IPS-NIHi7 (cell line): ENCODE measurements around the gene ASIP.
"Not testable (repeated sequence)": the region's sequence is repeated elsewhere in the genome, so short reads cannot be mapped to it uniquely, and the experiment has no call there.

ENCODE experiments used
- DNase-seq: peaks from one replicate; pipeline ENCODE4 v3.0.0; 2012; ENCODE audit warnings: mixed read lengths; ENCODE audit errors: extremely low spot score

The ASIP gene

GRCh38 chr20:34242879-34243278 is 1.7 kb downstream of the ASIP start:
- no peak for DNase-seq

- DNase-seq: no peak
Observed at GRCh38 chr20:34243377-34243776, 2.2 kb downstream of the ASIP start.

DNA sequence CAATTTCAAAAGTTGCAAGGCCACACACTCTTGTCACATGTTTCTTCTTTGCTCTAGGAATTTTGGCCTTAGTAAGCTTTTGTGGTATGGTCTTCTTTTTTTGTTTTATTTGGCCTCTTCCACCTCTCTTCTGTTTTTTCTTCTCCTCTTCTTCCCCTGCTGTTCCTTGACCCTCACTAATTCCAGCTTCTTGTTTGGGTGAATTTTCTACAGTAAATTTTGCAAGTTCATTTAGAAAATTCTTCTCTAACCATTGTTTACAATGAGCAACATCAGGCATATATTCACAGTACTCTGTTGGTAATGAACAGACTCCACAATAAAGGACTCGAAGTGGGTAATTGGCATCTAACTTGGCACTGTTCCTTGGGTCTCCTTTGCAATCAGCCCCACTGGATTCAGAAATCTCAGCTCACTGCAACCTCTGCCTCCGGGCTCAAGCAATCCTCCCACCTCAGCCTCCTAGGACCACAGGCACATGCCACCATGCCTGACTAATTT is 5.0 kb downstream of the ASIP start:
- no peak for DNase-seq

GRCh38 chr20:34249291-34249690 is 8.1 kb downstream of the ASIP start:
- no peak for DNase-seq

DNA sequence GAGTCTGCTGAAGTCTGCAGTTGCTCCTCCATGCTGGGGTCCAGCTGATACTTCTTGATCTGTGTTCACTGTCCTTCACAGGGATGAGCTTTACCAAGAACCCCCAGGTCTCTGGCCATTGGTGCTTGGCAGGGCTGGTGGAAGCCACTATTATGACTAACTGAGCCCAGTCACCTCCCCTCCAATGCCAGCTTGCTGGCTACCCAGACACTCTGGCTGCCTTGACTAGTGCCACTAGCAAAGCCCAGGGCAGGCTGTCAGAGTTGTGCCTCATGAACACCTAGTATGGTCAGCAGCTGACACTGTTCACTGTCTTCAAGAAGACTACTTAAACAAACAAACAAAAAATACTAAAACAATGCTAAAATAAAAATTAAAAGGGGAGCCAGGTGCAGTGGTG is 8.8 kb downstream of the ASIP start:
- no peak for DNase-seq

- no peak for DNase-seq
Observed at GRCh38 chr20:34251619-34252018, 10.4 kb downstream of the ASIP start.

DNA sequence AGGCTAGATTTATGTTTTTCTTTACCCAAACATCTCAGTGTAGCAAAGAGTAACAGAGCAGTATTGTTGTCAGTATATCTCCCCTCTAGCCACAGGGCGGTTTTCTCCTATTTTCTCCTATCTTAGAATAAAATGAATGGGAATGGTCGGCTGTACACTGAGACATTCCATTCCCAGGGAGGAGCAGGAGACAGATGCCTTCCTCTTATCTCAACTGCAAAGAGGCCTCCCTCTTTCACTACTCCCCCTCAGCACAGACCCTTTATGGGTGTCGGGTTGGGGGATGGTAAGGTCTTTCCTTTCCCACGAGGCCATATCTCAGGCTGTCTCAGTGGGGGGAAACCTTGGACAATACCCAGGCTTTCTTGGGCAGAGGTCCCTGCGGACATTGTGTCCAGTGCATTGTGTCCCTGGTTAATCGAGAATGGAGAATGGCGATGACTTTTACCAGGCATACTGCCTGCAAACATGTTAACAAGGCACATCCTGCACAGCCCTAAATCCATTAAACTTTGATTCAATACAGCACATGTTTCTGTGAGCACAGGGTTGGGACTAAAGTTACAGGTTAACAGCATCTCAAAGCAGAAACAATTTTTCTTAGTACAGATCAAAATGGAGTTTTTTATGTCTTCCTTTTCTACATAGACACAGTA is 11.3 kb downstream of the ASIP start:
- DNase-seq: not testable (repeated sequence)

GRCh38 chr20:34254979-34255378 is 13.8 kb downstream of the ASIP start:
- no peak for DNase-seq

DNA sequence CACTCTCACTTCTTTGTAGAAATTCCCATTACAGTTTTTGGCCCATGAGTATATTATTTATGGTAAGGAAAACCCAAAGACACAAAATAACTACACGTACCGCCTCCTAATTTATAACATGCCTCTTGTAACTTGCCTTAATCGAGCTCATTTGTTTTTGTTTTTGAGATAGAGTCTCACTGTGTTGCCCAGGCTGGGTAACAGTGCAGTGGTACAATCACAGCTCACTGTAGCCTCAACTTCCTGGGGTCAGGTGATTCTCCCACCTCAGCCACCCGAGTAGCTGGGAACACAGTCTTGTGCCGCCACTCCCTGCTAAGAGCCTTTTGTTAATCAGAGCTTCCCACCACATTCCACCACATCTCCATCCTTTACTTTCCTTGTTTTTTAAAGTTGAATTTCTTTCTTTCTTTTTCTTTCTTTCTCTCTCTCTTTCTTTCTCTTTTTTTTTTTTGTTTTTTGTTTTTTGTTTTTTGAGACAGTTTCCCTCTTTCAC is 15.5 kb downstream of the ASIP start:
- DNase-seq: no peak

DNA sequence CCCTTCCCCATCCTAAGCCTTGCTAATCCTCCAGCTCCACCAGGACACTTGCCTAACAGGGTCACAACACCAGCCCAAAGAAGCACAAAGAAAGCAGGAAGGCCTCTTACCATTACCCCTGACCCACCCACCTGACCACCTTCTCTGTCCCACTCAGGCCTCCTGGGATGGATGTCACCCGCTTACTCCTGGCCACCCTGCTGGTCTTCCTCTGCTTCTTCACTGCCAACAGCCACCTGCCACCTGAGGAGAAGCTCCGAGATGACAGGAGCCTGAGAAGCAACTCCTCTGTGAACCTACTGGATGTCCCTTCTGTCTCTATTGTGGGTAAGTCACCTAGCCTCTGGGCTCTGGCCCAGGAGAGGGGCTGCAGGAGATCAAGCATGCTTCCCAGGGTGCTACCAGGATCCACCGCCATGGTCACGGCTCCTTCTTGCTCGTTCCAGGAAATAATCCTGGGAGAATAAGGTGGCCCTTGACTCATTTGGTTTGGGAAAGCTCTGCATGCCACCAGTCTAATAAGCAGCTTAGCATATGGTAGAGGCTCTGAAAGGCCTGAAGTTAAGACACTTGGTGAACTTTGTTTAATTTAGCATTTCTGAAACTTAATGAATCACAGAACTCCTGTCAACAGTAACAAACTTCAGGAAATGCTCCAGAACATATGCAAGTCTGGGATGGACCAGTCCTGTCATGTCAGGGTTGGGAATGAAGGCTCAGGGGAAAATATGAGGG is 19.2 kb downstream of the ASIP start:
- DNase-seq: no peak

GRCh38 chr20:34262488-34263288 is 21.5 kb downstream of the ASIP start:
- DNase-seq: no peak

GRCh38 chr20:34263468-34263867 is 22.2 kb downstream of the ASIP start:
- DNase-seq: not testable (repeated sequence)

GRCh38 chr20:34264141-34264540 is 22.9 kb downstream of the ASIP start:
- no peak for DNase-seq

- no peak for DNase-seq
Observed at GRCh38 chr20:34268145-34268544, 26.9 kb downstream of the ASIP start.

- DNase-seq: peak; percentile 64
Observed at GRCh38 chr20:34268851-34269636, 27.8 kb downstream of the ASIP start.

DNA sequence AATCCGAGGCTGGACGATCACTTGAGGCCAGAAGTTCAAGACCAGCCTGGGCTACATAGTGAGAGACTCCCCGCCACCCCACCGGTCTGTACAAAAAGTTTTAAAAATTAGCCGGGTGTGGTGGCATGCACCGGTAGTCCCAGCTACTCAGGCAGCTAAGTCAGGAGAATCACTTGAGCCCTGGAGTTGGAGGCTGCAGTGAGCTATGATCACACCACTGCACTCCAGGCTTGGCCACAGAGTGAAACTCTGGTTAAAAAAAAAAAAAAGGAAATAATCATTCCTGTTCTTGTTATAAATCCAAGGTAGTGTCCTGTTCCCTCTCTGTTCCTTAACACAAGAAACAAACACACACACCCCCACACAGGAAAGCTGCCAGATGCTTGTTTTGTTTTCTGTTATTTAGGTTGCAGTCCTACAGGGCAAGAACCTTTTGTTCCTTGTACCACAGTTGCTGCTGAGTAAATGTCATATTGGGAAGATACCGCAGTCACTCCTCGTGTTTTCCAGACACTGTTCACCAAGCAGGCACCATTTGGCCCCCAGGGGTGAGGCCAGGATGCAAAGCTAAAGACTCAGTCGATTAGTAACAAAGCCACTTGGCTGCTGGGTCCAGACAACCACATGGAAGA is 28.9 kb downstream of the ASIP start:
- DNase-seq: no peak

GRCh38 chr20:34271956-34272355 is 30.7 kb downstream of the ASIP start:
- no peak for DNase-seq

DNA sequence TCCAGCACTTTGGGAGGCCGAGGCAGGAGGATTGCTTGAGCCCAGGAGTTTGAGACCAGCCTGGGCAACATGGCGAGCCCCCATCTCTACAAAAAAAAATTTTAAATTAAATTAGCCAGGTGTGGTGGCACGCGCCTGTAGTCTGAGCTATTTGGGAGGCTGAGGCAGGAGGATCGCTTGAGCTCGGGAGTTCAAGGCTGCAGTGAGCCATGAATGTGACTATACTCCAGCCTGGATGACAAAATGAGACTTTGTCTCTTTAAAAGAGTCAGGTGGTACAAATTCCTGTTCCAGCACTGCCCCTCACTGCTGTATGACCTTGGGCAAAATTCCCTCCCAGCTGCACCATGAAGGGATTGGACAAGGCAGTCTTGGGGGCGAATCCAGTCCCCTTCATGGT is 33.5 kb downstream of the ASIP start:
- DNase-seq: no peak

- no peak for DNase-seq
Observed at GRCh38 chr20:34281177-34281576, 40.0 kb downstream of the ASIP start.

- no peak for DNase-seq
Observed at GRCh38 chr20:34282041-34282440, 40.8 kb downstream of the ASIP start.

DNA sequence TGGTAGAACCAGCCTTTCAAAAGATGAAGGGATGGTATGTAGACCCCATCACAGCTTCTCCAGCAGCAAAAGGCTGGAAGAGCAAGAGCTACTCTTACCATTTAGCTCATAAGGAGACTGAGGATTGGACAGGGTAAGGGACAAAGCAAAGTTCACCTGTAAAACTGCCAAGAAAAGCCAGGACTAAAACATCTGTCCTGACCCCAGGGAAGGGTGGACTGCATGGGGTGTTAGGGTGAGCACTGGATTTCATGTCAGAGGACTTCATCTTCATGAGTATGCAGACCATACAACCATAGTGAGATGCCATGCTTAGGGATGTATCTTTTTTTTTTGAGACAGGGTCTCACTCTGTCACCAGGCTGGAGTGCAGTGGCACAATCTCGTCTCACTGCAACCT is 42.6 kb downstream of the ASIP start:
- no peak for DNase-seq
